Measurements from ENCODE around the gene ITGA8.
A peak's percentile ranks its signal among the peaks of the same experiment; 100 is the strongest.
"Not testable (repeated sequence)": the region's sequence is repeated elsewhere in the genome, so short reads cannot be mapped to it uniquely, and the experiment has no call there.

ITGA8 gene

DNA sequence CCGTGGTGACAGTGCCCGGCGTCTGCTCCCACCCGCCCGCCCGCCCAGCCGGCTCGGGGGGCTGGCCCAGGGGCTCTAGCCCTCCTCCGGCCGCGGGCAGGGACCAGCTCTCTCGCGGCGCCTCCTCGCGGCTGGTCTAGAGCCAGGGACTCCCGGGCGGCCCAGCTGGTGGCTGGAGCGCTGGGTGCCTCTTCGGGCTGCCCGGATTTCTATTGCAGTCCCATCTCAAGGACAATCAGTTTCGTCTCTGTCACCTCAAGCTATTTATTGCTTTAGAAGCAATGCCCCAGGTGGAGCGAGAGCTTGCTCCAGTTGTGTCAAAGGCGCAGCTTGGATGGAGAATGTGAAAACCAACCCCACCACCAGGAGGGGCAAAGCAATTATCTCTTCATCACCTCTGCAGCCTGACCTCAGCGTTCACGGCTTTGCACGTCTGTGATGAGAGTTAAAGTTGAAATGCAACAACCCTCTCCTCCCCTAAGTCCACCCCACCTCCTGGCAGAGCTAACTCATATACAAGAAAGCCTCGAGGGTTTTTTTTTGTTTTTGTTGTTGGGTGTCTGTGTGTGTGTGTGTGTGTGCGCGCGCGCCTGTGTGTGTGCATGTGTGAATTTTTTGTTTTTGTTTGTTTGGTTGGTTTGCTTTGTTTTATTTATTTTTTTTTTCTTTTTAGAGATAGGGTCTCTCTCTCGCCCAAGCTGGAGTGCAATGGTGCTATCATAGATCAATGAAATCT is at the start of gene ITGA8:
Gene ITGA8 (minus strand): TSS at position 24 of the 736 bp plus-strand sequence. CDS start 151 bp downstream, outside the sequence.
- peak; percentile 58 for DNase-seq

DNA sequence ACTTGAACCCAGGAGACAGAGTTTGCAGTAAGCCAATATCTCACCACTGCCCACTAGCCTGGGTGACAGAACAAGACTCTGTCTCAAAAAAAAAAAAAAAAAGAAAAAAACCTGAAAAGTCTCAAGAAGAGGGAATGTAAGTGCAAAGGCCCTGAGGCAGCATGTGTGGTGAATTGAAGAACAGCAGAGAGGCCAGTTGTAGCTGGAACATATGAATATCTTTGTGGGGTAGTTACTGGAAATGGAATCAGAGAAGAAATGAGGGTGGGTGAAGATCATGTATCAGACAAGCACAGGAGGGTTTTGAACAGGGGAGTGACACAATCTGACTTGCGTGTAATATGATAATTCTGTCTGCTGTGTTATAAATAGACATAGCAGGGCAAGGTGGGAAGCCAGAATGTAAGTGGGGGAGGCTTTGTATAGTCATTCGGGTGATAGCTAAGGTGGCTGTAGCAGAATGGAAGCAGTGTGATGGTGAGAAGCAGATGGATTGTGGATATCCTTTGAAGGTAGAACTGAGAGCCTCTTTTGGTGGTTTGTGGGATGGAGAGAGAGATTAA is 45.3 kb upstream of the ITGA8 start:
- no peak for DNase-seq

DNA sequence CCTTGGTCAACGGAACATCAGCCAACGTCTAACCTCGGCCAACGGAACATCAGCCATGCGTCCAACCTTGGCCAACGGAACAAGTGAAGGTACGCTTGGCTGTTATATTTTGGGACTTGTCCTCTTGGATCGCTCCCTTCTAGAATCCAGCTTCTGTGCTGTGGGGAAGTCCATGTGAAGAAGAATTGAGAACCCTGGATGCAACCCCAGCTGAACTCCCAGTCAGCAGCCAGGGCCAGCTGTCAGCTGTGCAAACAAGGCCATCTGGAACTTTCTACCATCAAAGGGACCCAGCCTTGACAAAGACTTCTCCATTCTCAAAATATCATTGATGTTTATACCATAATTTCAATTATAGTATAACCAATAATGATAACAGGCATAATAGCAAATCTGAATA is 43.3 kb upstream of the ITGA8 start:
- DNase-seq = no peak

DNA sequence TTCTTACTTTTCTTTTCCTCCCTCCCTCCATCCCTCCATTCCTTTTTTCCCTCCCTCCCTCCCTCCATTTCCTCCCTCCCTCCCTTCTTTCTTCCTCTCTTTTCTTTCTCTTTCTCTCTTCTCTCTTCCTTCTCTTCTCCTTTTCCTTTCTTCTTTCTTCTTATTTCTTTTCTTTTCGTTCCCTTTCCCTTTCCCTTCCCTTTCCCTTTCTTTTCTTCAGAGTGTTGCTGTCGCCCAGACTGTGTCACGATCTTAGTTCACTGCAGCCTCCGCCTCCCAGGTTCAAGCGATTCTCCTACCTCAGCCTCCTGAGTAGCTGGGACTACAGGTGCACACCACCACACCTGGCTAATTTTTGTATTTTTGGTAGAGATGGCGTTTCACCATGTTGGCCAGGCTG is 42.5 kb upstream of the ITGA8 start:
- not testable (repeated sequence) for DNase-seq

- DNase-seq = not testable (repeated sequence)
Observed at GRCh38 chr10:15761224-15761623, 41.5 kb upstream of the ITGA8 start.

GRCh38 chr10:15760681-15761080 is 41.0 kb upstream of the ITGA8 start:
- no peak for DNase-seq

- DNase-seq = no peak
Observed at GRCh38 chr10:15759265-15759664, 39.5 kb upstream of the ITGA8 start.

GRCh38 chr10:15758618-15759017 is 38.9 kb upstream of the ITGA8 start:
- DNase-seq = no peak

- DNase-seq = no peak
Observed at GRCh38 chr10:15754937-15755336, 35.2 kb upstream of the ITGA8 start.

DNA sequence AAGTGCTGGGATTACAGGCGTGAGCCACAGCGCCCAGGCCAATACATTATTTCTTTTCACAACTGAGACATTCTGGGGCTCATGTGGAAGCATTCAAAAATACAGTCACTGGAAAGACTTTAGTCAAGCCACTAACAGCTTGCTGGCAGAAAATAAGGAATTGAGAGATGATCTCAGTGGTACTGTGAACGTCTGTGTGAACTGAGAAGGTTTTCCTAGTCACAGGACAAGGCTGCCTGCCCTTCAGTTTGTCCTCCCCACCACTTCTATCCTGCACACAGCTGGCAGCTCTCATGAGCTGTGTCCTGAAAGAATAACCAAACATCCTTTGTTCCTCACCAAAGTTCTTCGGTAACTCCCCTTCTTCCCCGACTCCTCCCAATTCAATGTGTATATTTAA is 31.3 kb upstream of the ITGA8 start:
- DNase-seq = no peak

DNA sequence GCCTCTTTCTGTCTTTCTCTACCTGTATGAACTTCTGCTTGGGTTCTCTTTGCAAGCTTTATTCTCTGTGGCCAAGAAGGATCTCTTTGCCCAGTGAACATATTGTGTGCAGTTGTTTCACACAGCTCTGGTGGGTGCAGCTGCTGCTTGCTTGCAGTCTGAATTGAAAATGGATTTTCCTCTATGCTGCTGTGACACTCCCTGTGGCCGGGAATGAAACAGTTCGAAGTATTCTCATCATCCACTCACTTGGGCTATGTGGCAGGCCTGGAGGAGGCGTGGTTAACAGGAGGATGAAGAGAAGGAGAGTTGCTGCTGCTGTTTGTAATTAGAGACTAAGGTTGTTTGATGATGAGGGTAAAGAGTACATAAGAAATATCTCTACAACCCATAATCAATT is 28.4 kb upstream of the ITGA8 start:
- DNase-seq = no peak

DNA sequence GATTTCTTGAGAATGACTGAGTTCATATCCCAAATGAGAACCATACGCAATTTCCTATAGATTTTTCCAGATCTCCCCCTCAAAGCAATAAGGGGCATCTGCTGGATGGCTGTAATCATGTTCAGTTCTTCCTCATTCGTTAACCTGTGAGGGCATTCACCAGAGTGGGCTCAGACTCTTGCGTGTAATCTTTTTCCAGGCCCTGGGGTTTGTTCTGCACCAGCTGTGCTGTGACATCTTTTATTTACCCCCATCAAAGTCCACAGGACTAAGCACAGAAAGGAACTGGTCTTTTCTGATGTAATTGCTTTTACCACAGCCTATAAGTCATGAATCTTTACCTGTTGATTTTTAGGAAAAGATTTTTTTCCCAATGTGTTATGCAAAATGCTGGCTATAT is 27.9 kb upstream of the ITGA8 start:
- DNase-seq = no peak

DNA sequence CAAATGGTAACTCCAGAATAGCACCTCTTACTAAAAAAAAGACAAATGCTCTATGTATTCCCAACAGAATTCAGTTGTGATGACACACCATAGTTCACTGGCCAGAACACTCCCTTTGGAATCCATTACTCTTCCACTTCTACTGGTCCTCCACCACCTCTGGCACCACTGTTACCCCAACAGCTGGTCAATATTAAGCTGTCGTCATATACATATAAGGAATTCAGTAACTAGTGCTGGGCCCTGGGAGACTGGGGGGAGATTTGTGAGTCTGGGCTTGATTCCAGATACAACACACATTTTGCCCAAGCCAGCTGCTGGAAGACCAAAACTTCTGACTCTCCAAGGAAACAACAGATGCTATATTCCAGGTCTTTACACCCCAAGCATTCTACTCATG is 26.0 kb upstream of the ITGA8 start:
- DNase-seq = no peak

DNA sequence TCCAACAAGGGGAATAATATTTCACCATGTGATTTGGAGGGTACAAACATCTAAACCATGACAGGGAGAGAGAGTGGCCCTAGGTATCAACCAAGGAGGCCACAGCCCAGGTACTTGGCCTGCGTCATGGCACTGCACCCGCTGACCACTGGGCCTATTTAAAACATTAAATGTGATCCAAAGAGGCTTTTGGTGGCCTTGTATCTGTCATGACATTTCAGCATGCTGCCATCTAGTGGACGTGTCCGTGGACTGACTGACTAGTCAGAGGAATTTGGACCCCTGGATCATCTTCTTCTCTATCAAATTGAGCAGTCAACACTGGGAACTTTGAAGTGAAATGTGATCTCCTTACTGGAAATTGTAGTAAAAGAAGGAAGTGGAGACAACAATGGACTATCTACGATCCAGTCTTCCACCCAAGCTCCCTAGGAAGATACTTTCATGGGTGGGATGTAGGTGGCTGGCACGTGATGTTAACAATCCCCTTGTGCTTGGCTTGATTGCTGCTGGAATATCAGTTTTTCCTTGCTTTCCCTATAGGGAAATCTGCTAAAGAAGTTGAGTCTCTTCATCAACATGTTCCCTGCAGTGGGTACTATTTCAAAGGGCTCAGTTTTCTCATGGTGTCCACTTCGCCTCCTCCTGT is 24.6 kb upstream of the ITGA8 start:
- DNase-seq = peak; percentile 76

GRCh38 chr10:15743443-15743842 is 23.7 kb upstream of the ITGA8 start:
- DNase-seq = no peak

- no peak for DNase-seq
Observed at GRCh38 chr10:15742836-15743235, 23.1 kb upstream of the ITGA8 start.

GRCh38 chr10:15742102-15742501 is 22.4 kb upstream of the ITGA8 start:
- DNase-seq = no peak

GRCh38 chr10:15741581-15741980 is 21.9 kb upstream of the ITGA8 start:
- no peak for DNase-seq

DNA sequence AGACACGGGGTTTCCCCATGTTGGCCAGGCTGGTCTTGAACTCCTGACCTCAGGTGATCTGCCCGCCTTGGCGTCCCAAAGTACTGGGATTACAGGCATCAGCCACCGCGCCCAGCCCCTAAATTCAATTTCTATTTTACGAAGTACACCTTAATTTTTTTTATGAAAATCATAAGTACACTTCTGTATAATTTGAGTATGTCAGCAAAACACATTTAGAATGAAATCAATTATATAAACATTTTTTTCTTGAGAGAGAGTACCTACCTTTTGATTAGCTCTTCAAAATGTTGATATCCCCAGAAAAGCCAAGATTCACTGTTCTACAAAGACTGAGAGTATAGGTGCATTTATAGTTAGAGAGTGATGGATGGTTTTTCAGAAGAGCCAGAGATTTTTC is 20.5 kb upstream of the ITGA8 start:
- DNase-seq = no peak

GRCh38 chr10:15739254-15739970 is 19.7 kb upstream of the ITGA8 start:
- no peak for DNase-seq

GRCh38 chr10:15738270-15738925 is 18.7 kb upstream of the ITGA8 start:
- DNase-seq = no peak

- no peak for DNase-seq
Observed at GRCh38 chr10:15737656-15738055, 17.9 kb upstream of the ITGA8 start.

- DNase-seq = no peak
Observed at GRCh38 chr10:15735763-15736162, 16.0 kb upstream of the ITGA8 start.
